ENCODE data around the gene ACTL6B.

Gene ACTL6B

DNA sequence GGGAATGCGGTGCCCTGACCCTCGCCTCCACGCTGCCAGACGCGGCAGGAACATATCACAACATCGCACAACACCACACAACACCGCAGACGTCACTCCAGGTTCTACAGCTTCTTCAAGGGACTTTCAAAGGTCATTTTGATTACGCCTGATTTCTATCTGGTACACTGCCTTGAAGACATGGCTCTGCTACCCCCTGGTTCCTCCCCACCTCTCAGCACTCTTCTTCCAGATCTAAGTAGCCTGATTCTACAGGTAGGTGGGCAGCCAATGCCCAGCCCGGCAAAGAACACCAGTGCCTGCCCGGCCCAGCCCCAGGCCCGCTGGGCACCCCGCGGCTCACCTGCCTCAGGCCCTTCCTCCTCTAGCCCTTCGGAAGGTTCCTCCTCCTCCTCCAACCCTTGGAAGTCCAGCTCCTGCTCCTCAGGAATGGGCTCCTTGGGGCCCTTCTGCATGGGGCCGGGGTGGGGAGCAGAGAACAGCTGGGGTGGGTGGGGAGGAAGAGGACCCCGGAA is 29.4 kb upstream of the ACTL6B start:
- Histone ChIP-seq H3K36me3 (ENCODE audit: insufficient read depth, low read length) (peaks cover 86% of the 10 kb centered on the region), H3K4me3 (no peak overlapping the region), H3K27ac (no peak overlapping the region), H3K9me3 (ENCODE audit: low read depth, low read length) (no peaks in the 10 kb centered on the region), H3K9ac (ENCODE audit: insufficient read length) (no peak overlapping the region)
- DNase-seq (ENCODE audit: low read depth, low spot score): no peak
- TF ChIP-seq POLR2AphosphoS5 (IDR thresholded peaks at IDR 0.05; ENCODE audit: borderline replicate concordance, low read depth, low read length) (no peak), EZH2 (IDR thresholded peaks at IDR 0.05) (no peak), FOXP2 (optimal IDR thresholded peaks at IDR 0.05; ENCODE audit: control extremely low read depth, extremely low read length, insufficient read depth) (no peak)

DNA sequence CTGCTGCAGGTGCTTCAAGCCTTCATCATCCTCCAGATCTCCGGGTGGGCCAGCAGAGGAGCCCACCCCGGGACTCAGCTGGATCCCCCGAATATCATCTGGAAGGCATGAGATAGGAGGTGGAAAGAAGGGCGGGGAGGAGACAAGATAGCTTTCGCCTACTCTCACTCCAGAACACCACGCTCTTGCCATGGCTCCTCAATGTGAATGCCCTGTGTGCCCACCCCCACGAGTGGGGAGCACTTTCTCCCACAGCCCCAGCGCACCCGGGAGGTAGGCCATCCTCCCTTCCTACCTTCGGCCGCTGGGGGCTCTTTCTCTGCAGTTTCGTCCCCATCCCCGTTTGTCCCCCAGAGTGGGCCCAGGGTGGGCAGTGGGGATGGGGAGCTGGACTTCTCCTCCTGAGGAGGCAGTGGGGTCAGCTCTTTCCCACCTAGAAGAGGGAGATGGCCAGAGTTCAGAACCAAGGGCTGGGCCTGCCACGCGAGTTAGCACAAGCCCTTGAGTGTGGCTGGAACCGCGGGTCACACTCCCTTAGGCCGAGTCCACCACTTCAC is 28.9 kb upstream of the ACTL6B start:
- Histone ChIP-seq H3K9ac (ENCODE audit: insufficient read length) (no peak overlapping the region), H3K27ac (no peak overlapping the region), H3K4me3 (no peak overlapping the region), H3K36me3 (ENCODE audit: insufficient read depth, low read length) (peaks cover 90% of the 10 kb centered on the region), H3K9me3 (ENCODE audit: low read depth, low read length) (no peaks in the 10 kb centered on the region)
- TF ChIP-seq FOXP2 (optimal IDR thresholded peaks at IDR 0.05; ENCODE audit: control extremely low read depth, extremely low read length, insufficient read depth) (no peak), POLR2AphosphoS5 (IDR thresholded peaks at IDR 0.05; ENCODE audit: borderline replicate concordance, low read depth, low read length) (0 out of 2 replicates have a peak, but pooled peaks have one; percentile 12)
- DNase-seq (ENCODE audit: low read depth, low spot score): no peak

DNA sequence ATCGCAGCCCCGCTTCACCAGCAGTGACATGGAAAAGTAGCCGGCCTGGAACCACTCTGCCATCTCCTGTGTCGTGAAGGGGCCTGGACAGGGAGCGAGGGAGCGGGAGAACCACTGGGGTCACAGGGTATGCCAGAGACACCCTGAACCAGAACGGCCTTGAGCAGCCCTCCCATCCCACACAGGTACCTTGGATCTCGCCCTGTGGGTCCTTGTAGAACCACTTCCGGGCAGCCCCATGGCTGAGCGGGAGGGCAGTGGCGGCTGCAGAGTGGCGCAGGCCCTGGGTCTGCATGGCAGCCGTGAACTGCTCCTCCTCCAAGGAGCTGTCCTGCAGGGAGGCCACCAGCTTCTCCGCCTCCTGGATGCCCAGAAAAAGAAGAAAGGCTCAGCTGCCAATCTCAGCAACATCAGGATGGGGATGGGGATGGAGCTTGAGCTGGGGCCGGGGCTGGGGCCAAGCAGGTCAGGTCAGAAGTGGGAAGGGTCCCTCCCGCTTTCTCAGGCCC is 28.3 kb upstream of the ACTL6B start:
- H3K27ac ChIP-seq: no peak overlapping the region
- H3K4me3 ChIP-seq: no peak overlapping the region
- no peak overlapping the region for H3K9ac ChIP-seq (ENCODE audit: insufficient read length)
- TF ChIP-seq EZH2 (IDR thresholded peaks at IDR 0.05) (no peak), FOXP2 (optimal IDR thresholded peaks at IDR 0.05; ENCODE audit: control extremely low read depth, extremely low read length, insufficient read depth) (no peak), POLR2AphosphoS5 (IDR thresholded peaks at IDR 0.05; ENCODE audit: borderline replicate concordance, low read depth, low read length) (no peak)
- no peak for DNase-seq (ENCODE audit: low read depth, low spot score)
- peaks cover 89% of the 10 kb centered on the region for H3K36me3 ChIP-seq (ENCODE audit: insufficient read depth, low read length)
- H3K9me3 ChIP-seq (ENCODE audit: low read depth, low read length): no peaks in the 10 kb centered on the region

DNA sequence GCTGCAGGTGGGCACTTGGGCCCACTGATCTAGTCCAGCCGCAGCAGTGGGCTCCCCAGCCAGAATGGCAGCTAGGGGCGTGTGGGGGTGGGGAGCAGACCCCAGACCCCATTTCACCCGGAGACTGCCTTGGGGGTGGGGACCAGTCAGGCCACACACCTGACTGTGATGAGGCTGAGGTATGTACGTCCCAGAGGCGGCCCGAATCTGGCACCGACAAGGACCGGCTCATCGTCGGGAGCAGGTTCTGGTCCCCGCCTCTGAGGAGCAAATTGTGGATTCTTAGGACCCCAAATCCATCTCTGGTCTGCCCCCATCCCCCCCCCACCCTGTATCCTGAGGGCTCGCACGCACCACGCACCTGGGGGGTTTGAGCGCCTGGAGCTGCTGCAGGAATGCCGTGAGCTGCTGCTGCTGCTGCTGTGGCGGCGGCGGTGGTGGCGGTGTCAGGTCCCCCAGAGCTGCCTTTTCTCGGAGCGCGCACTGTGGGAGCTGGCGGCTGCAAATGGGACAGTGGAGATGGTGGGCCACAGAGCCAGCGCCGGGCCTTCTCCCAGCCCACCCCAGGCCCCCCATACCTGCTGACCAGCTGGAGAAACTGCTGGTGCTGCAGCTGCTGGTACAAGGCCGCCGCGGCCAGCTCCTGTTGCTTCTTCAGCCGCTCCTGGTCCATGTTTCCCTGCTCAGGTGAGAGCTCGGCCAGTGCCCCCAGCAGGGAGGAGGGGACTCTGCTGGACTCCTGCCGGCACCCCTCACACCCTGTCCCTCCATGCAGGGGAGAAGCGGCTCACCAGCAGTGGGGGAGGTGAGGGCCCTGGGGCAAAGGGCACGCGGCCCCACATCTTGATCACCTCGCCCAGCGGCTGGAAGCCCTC is 27.6 kb upstream of the ACTL6B start:
- Histone ChIP-seq H3K9ac (ENCODE audit: insufficient read length) (no peak overlapping the region), H3K4me3 (no peak overlapping the region), H3K9me3 (ENCODE audit: low read depth, low read length) (no peaks in the 10 kb centered on the region), H3K36me3 (ENCODE audit: insufficient read depth, low read length) (peaks cover 87% of the 10 kb centered on the region), H3K27ac (no peak overlapping the region)
- no peak for DNase-seq (ENCODE audit: low read depth, low spot score)
- no peak for TF ChIP-seq POLR2AphosphoS5 (IDR thresholded peaks at IDR 0.05; ENCODE audit: borderline replicate concordance, low read depth, low read length)

DNA sequence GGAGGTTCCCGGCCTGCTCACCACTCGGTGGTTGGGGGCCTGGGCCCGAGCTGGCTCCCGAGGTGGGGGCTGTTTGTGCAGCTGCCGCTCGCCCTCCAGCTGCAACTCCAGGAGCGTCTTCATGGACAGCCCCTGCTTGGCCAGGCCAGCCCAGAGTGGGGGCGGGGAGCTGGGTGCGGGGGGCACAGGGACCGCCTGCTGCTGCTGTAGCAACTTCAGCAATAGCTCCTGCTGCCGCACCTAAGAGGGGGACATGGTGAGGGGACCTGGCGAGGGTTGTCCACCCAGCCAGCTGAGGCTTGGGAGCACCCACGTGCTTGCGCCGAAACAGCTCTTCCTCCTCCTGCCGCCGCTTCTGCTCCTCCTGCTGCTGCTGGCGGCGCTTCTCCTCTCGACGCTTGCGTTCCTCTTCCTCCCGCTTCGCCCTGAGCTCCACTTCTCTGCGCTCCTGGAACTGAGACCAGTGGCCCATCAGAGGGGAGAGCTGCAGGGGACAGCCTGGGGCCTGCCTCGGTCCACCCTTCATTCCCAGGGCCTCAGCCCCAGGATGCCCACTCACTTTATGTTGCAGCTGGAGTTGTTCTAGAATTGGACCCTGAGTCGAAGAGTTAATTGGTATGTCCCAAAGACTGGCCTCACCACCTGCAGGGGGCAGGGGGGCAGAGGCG is 26.9 kb upstream of the ACTL6B start:
- no peak overlapping the region for H3K9ac ChIP-seq (ENCODE audit: insufficient read length)
- no peak for DNase-seq (ENCODE audit: low read depth, low spot score)
- H3K36me3 ChIP-seq (ENCODE audit: insufficient read depth, low read length): peaks cover 84% of the 10 kb centered on the region
- TF ChIP-seq POLR2AphosphoS5 (IDR thresholded peaks at IDR 0.05; ENCODE audit: borderline replicate concordance, low read depth, low read length): no peak
- no peaks in the 10 kb centered on the region for H3K9me3 ChIP-seq (ENCODE audit: low read depth, low read length)
- no peak overlapping the region for H3K4me3 ChIP-seq
- H3K27ac ChIP-seq: no peak overlapping the region

DNA sequence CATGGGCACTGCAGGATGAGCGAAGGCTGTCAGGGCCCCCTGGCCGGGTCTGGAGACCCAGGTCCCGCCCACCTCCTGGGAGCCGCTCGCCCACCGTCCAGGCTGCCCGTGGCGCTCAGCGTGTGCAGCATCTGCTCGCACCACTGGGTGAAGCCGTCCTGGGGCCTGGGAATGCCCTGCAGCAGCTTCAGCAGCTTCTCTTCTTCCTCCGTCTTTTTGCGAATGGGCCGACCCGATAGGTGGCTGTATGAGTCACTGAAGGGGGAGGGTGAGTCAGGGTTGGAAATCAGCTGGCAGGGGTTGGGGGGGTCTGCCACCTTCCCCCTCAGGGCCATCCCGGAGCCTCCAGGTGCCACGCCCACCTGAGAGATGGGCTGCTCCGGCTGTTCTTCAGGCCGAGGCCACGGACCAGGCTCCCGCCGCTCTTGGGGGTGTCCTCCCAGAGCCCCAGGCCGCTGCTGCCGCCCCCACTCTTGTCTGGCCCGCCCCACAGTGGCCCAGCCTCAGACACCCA is 26.0 kb upstream of the ACTL6B start:
- no peak for TF ChIP-seq EZH2 (IDR thresholded peaks at IDR 0.05)
- no peak for TF ChIP-seq POLR2AphosphoS5 (IDR thresholded peaks at IDR 0.05; ENCODE audit: borderline replicate concordance, low read depth, low read length)
- TF ChIP-seq FOXP2 (optimal IDR thresholded peaks at IDR 0.05; ENCODE audit: control extremely low read depth, extremely low read length, insufficient read depth): no peak
- no peak for DNase-seq (ENCODE audit: low read depth, low spot score)
- H3K36me3 ChIP-seq (ENCODE audit: insufficient read depth, low read length): peaks cover 83% of the 10 kb centered on the region

DNA sequence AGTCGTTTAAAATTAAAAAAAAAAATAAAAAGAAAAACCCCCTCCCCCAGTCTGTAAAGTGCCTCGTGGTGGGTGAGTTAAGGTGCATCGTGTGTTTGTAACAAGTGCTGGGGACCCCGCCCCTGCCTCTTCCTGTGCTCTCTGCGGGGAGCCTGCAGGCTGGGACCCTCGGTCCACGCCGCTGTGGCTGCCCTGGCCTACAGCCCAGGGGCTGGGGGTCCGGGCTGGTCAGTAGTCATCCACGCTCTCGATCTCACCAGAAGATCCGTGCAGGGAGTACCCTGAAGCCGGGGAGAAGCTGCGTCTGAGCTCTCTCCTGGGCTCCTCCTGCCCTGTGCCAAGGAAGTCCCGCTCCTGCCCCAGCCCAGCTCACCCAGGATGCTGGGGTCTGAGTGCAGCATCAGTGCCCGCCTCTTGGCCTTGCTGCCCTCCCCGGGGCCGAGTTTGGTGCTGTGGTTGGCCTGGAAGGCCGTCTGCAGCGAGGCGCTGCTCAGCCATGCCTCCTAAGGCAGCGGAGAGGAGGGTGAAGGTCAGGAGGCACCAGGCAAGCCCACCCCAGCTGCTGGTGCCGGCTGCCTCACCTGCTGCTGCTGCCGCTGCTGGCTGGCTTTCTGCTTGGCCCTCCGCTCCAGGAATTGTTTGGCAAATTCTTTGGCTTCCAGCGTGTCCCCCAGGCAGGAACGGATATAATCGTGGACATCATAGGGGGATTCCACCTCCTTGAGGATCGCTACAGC is 25.4 kb upstream of the ACTL6B start:
- H3K27ac ChIP-seq: peak overlapping the region; percentile 9; the same call in 1 of the 2 replicates
- no peak overlapping the region for H3K4me3 ChIP-seq
- no peak for DNase-seq (ENCODE audit: low read depth, low spot score)
- H3K9ac ChIP-seq (ENCODE audit: insufficient read length): no peak overlapping the region
- H3K36me3 ChIP-seq (ENCODE audit: insufficient read depth, low read length): peaks cover 81% of the 10 kb centered on the region
- no peak for TF ChIP-seq FOXP2 (optimal IDR thresholded peaks at IDR 0.05; ENCODE audit: control extremely low read depth, extremely low read length, insufficient read depth)
- no peak for TF ChIP-seq POLR2AphosphoS5 (IDR thresholded peaks at IDR 0.05; ENCODE audit: borderline replicate concordance, low read depth, low read length)
- no peaks in the 10 kb centered on the region for H3K9me3 ChIP-seq (ENCODE audit: low read depth, low read length)

More for the DNA sequence above, 26.0 kb upstream of the ACTL6B start:
- no peak overlapping the region for H3K9ac ChIP-seq (ENCODE audit: insufficient read length)
- H3K9me3 ChIP-seq (ENCODE audit: low read depth, low read length): no peaks in the 10 kb centered on the region
- no peak overlapping the region for H3K27ac ChIP-seq
- H3K4me3 ChIP-seq: no peak overlapping the region
